IMR-90 (cell line): ENCODE data around the gene PELI1. TPM values are rescaled to one million over a fixed set of nuclear protein-coding genes. Genes with fewer than 3 reads are reported as not detected.

Experiments used
- ATAC-seq: fragments of 200-7000 bp; cut with Tn5 transposase; 2 replicates; pipeline ENCODE4 v1.9.1; 2020; ENCODE audit warnings: low read depth, mild to moderate bottlenecking, moderate library complexity
- BruUV-seq: library from RNA; stranded (reverse); fragments of 400-500 nt; replicated peaks from 2 replicates; lab custom pipeline; 2021; lab: Mats Ljungman, UMichigan
- CTCF ChIA-PET: fragments of 300-600 bp; formaldehyde crosslinking; extraction: SDS; loops from one replicate; lab custom pipeline; 2021; ENCODE audit warnings: antibody characterized with exemption; lab: Yijun Ruan, JAX
- POLR2A ChIA-PET: fragments of 300-600 bp; sonication (Branson Sonifier 250); formaldehyde crosslinking; loops from one replicate; lab custom pipeline; 2022; ENCODE audit warnings: antibody characterized with exemption; ENCODE audit not compliant: unreplicated experiment; lab: Charles Lee
- DNase-seq: peaks from one replicate; pipeline ENCODE4 v3.0.0; 2013
- H2AFZ ChIP-seq: replicated peaks from 2 replicates; pipeline ENCODE3; 2013; ENCODE audit warnings: low read length, mild to moderate bottlenecking; ENCODE audit not compliant: poor library complexity
- H2AK5ac ChIP-seq: 2 replicates; pipeline ENCODE4 v1.6.1; 2013; ENCODE audit warnings: low read depth, low read length, inconsistent platforms
- H2AK9ac ChIP-seq: replicated peaks from 2 replicates; pipeline ENCODE3; 2013; ENCODE audit warnings: mild to moderate bottlenecking, low read depth, low read length, moderate library complexity; ENCODE audit not compliant: poor library complexity
- H2BK120ac ChIP-seq: 2 replicates; pipeline ENCODE4 v1.6.1; 2013; ENCODE audit warnings: low read depth, low read length, inconsistent platforms
- H2BK15ac ChIP-seq: 3 replicates; pipeline ENCODE4 v1.6.1; 2013; ENCODE audit warnings: low read depth, low read length, inconsistent platforms
- H2BK20ac ChIP-seq: 2 replicates; pipeline ENCODE4 v1.6.1; 2013; ENCODE audit warnings: low read depth, mild to moderate bottlenecking, inconsistent platforms, low read length, moderate library complexity
- H2BK5ac ChIP-seq: 2 replicates; pipeline ENCODE4 v1.6.1; 2013; ENCODE audit warnings: mild to moderate bottlenecking, low read depth, low read length, inconsistent platforms; ENCODE audit not compliant: poor library complexity, severe bottlenecking
- H3K14ac ChIP-seq: replicated peaks from 2 replicates; pipeline ENCODE4 v1.6.1; 2013; ENCODE audit warnings: low read depth, low read length, inconsistent platforms
- H3K18ac ChIP-seq: 2 replicates; pipeline ENCODE4 v1.6.1; 2013; ENCODE audit warnings: low read depth, low read length, control low read depth
- H3K23ac ChIP-seq: 2 replicates; pipeline ENCODE4 v1.6.1; 2013; ENCODE audit warnings: low read depth, low read length, inconsistent platforms
- H3K27ac ChIP-seq: 2 replicates; pipeline ENCODE4 v1.5.1; 2013; ENCODE audit warnings: mild to moderate bottlenecking, control low read depth, low read length; ENCODE audit not compliant: insufficient read depth
- H3K27me3 ChIP-seq: 2 replicates; pipeline ENCODE4 v1.6.1; 2013; ENCODE audit warnings: low read length; ENCODE audit not compliant: control insufficient read depth, insufficient read depth
- H3K36me3 ChIP-seq: 2 replicates; pipeline ENCODE4 v1.6.1; 2013; ENCODE audit warnings: low read length, mixed read lengths; ENCODE audit not compliant: control insufficient read depth, insufficient read depth
- H3K4ac ChIP-seq: 2 replicates; pipeline ENCODE4 v1.6.1; 2013; ENCODE audit warnings: low read depth, low read length, inconsistent platforms
- H3K4me1 ChIP-seq: 2 replicates; pipeline ENCODE4 v1.6.1; 2013; ENCODE audit warnings: low read length, mixed read lengths; ENCODE audit not compliant: control insufficient read depth, insufficient read depth
- H3K4me2 ChIP-seq: 2 replicates; pipeline ENCODE4 v1.6.1; 2013; ENCODE audit warnings: low read depth, mild to moderate bottlenecking, control low read depth, low read length, moderate library complexity
- H3K4me3 ChIP-seq: 2 replicates; pipeline ENCODE4 v1.5.1; 2013; ENCODE audit warnings: low read depth, mild to moderate bottlenecking, control low read depth, low read length, moderate library complexity; ENCODE audit not compliant: insufficient read depth
- H3K56ac ChIP-seq: 2 replicates; pipeline ENCODE4 v1.6.1; 2013; ENCODE audit warnings: low read length, inconsistent platforms; ENCODE audit not compliant: insufficient read depth; ENCODE audit errors: extremely low read depth
- H3K79me1 ChIP-seq, 2 experiments: 2 replicates each; pipeline ENCODE4 v1.6.1; 2013; ENCODE audit warnings: low read length in 2 of 2, inconsistent platforms in 1 of 2, low read depth in 1 of 2
- H3K9ac ChIP-seq: 2 replicates; pipeline ENCODE4 v1.6.1; 2013; ENCODE audit warnings: low read depth, low read length, control low read depth
- H3K9me1 ChIP-seq: 2 replicates; pipeline ENCODE4 v1.6.1; 2013; ENCODE audit warnings: low read length, inconsistent platforms; ENCODE audit not compliant: insufficient read depth
- H3K9me3 ChIP-seq: 2 replicates; pipeline ENCODE4 v1.6.1; 2013; ENCODE audit warnings: low read length; ENCODE audit not compliant: control insufficient read depth, insufficient read depth
- H4K20me1 ChIP-seq: 2 replicates; pipeline ENCODE4 v1.6.1; 2013; ENCODE audit warnings: low read length, inconsistent platforms; ENCODE audit not compliant: insufficient read depth
- H4K5ac ChIP-seq: 2 replicates; pipeline ENCODE4 v1.6.1; 2013; ENCODE audit warnings: mild to moderate bottlenecking, low read depth, low read length, control low read depth
- H4K8ac ChIP-seq, 2 experiments: 2 replicates each; pipeline ENCODE4 v1.6.1; 2013; ENCODE audit warnings: low read depth in 2 of 2, low read length in 2 of 2, control low read depth in 1 of 2, inconsistent platforms in 1 of 2
- H4K91ac ChIP-seq: 2 replicates; pipeline ENCODE4 v1.6.1; 2013; ENCODE audit warnings: low read depth, low read length, inconsistent platforms; ENCODE audit not compliant: insufficient read depth
- BHLHE40 ChIP-seq: fragments of 150-350 bp; IDR thresholded peaks from 2 replicates; pipeline ENCODE4 v1.6.1; 2016; ENCODE audit warnings: mild to moderate bottlenecking, low read depth, low read length
- CEBPB ChIP-seq: IDR thresholded peaks from 2 replicates; pipeline ENCODE4 v1.6.1; 2012; ENCODE audit warnings: low read depth, low read length, improper control_type of control experiment
- CHD1 ChIP-seq: IDR thresholded peaks from 2 replicates; pipeline ENCODE4 v1.6.1; 2012; ENCODE audit warnings: low read depth, low read length, improper control_type of control experiment
- ELK1 ChIP-seq: fragments of 150-350 bp; IDR thresholded peaks from 2 replicates; pipeline ENCODE4 v1.6.1; 2016; ENCODE audit warnings: low read depth, mild to moderate bottlenecking, low read length, moderate library complexity, borderline replicate concordance
- FOS ChIP-seq: fragments of 150-350 bp; IDR thresholded peaks from 2 replicates; pipeline ENCODE4 v1.6.1; 2016; ENCODE audit warnings: low read depth, low read length
- MAFK ChIP-seq: IDR thresholded peaks from 2 replicates; pipeline ENCODE4 v1.6.1; 2012; ENCODE audit warnings: low read depth, low read length, improper control_type of control experiment
- MAZ ChIP-seq: IDR thresholded peaks from 2 replicates; pipeline ENCODE4 v1.6.1; 2012; ENCODE audit warnings: low read depth, mild to moderate bottlenecking, low read length, improper control_type of control experiment, moderate library complexity, borderline replicate concordance
- MXI1 ChIP-seq: IDR thresholded peaks from 2 replicates; pipeline ENCODE4 v1.6.1; 2012; ENCODE audit warnings: low read depth, mild to moderate bottlenecking, low read length, moderate library complexity, borderline replicate concordance
- NFE2L2 ChIP-seq: fragments of 150-350 bp; IDR thresholded peaks from 2 replicates; pipeline ENCODE4 v1.6.1; 2016; ENCODE audit warnings: low read depth, mild to moderate bottlenecking, low read length
- POLR2A ChIP-seq: IDR thresholded peaks from 2 replicates; pipeline ENCODE4 v1.6.1; 2012; ENCODE audit warnings: mild to moderate bottlenecking, low read depth, low read length
- RAD21 ChIP-seq: IDR thresholded peaks from 2 replicates; pipeline ENCODE4 v1.6.1; 2012; ENCODE audit warnings: low read length, improper control_type of control experiment
- RCOR1 ChIP-seq: IDR thresholded peaks from 2 replicates; pipeline ENCODE4 v1.6.1; 2012; ENCODE audit warnings: mild to moderate bottlenecking, low read length, improper control_type of control experiment; ENCODE audit not compliant: insufficient replicate concordance
- RFX5 ChIP-seq: IDR thresholded peaks from 2 replicates; pipeline ENCODE4 v1.8.0; 2012; ENCODE audit warnings: low read depth, mild to moderate bottlenecking, low read length, moderate library complexity
- SMC3 ChIP-seq: fragments of 150-350 bp; IDR thresholded peaks from 2 replicates; pipeline ENCODE4 v1.6.1; 2016; ENCODE audit warnings: low read depth, mild to moderate bottlenecking, antibody characterized with exemption, low read length, moderate library complexity
- USF2 ChIP-seq: fragments of 150-350 bp; IDR thresholded peaks from 2 replicates; pipeline ENCODE4 v1.6.1; 2017; ENCODE audit warnings: mild to moderate bottlenecking, antibody characterized with exemption, low read length, low read depth
- WGBS, 2 experiments: methylation state at CpG; one replicate each; pipeline versions ENCODE4 v1.1.5 to v1.1.7; 2013; ENCODE audit warnings: missing lambda C conversion rate in 2 of 2; ENCODE audit not compliant: insufficient read length in 1 of 2; ENCODE audit errors: extremely low coverage in 2 of 2; 5-methylcytosine and 5-hydroxymethylcytosine counted together
- dilution Hi-C: fragments of 300-500 bp; cut with HindIII; formaldehyde crosslinking; loops from one replicate; pipeline ENCODE4 v1.14.3; 2018; ENCODE audit warnings: low sequenced_read_pairs; ENCODE audit not compliant: unreplicated experiment
- in situ Hi-C: fragments of 300-500 bp; cut with MboI; formaldehyde crosslinking; loops from 3 replicates; pipeline ENCODE4 v1.14.3; 2019; ENCODE audit warnings: low sequenced_read_pairs, inconsistent platforms, mixed read lengths
- intact Hi-C: fragments of 100-400 bp; cut with micrococcal nuclease; formaldehyde crosslinking; loops from 2 replicates; pipeline ENCODE4 v1.10.0; 2022
- polyA plus RNA-seq, 3 experiments: library from polyadenylated mRNA; depleted of rRNA; stranded (reverse); fragments of >200 nt; gene quantifications; 2 replicates each; pipeline ENCODE4 v1.2.3, GENCODE V29; 2012; ENCODE audit warnings: low replicate concordance in 1 of 3
- total RNA-seq: library from RNA; depleted of rRNA; stranded (reverse); fragments of >200 nt; gene quantifications from 2 replicates; pipeline ENCODE4 v1.2.3, GENCODE V29; 2012
- TF ChIP-seq, protein P1 (sequence below): conservative IDR thresholded peaks from 2 replicates; pipeline ENCODE4 v1.5.1; 2012; ENCODE audit warnings: mild to moderate bottlenecking, low read depth, low read length, improper control_type of control experiment

Gene PELI1
- total and polyA plus RNA-seq, 2 of the 4 experiments (the other 2 are of a cell fraction), result 2.2 to 2.5 TPM

DNA sequence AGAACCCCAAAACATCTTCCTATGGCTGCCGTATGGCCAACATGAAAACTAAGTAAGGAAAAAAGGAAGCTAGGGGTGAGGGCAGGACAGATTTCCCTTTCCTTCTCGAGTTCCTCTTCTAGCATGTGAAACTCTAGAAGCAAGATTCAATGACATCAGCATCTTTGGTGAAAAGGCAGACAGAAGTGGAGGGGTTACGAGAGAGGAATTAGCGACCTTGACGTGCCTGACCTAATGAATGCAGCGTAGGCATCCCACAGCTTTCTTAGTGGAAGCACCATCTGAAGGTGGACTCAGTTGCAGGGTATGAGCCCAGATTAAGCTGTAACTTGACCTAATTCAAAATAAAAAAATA is 47.9 kb upstream of the PELI1 start:
- no peaks in the 10 kb centered on the region for H3K79me1 ChIP-seq
- POLR2A ChIA-PET, result no interaction called here
- no peak overlapping the region for H2BK120ac ChIP-seq
- dilution Hi-C loops (no loop called here), intact Hi-C loops (no loop called here), in situ Hi-C loops (no loop called here)
- no peak overlapping the region for H4K8ac ChIP-seq
- H3K4me1 ChIP-seq, result no peaks in the 10 kb centered on the region
- H3K9ac ChIP-seq, result no peak overlapping the region
- WGBS, 2 experiments, result 100% methylated on average over 2 of the region's 6 CpGs; no CpG with 5 or more reads in 1 of the 2 experiments
- no peak overlapping the region for H2AK9ac ChIP-seq
- ATAC-seq (no peak), DNase-seq (no peak)
- CTCF ChIA-PET, result no interaction called here
- H2AFZ ChIP-seq, result no peak overlapping the region
- H2BK15ac ChIP-seq, result no peak overlapping the region
- no TSS peak for BruUV-seq
- H4K20me1 ChIP-seq, result no peaks in the 10 kb centered on the region
- H3K9me3 ChIP-seq, result no peaks in the 10 kb centered on the region
- no peak overlapping the region for H4K5ac ChIP-seq
- H3K36me3 ChIP-seq, result no peaks in the 10 kb centered on the region
- no peak overlapping the region for H2AK5ac ChIP-seq
- H4K91ac ChIP-seq, result no peak overlapping the region
- no peak overlapping the region for H3K56ac ChIP-seq
- H3K14ac ChIP-seq, result no peak overlapping the region
- no peak overlapping the region for H2BK5ac ChIP-seq
- H3K18ac ChIP-seq, result no peak overlapping the region
- no peak overlapping the region for H3K4ac ChIP-seq
- no peak overlapping the region for H2BK20ac ChIP-seq
- no peak overlapping the region for H3K27ac ChIP-seq
- H3K9me1 ChIP-seq, result no peaks in the 10 kb centered on the region
- TF ChIP-seq BHLHE40 (no peak), CHD1 (no peak), RFX5 (no peak), MAFK (no peak), MAZ (no peak), RAD21 (no peak), SMC3 (no peak), POLR2A (no peak), CEBPB (no peak), RCOR1 (no peak), FOS (no peak), NFE2L2 (no peak), USF2 (no peak), MXI1 (no peak), ELK1 (no peak)
- TF ChIP-seq, protein P1, sequence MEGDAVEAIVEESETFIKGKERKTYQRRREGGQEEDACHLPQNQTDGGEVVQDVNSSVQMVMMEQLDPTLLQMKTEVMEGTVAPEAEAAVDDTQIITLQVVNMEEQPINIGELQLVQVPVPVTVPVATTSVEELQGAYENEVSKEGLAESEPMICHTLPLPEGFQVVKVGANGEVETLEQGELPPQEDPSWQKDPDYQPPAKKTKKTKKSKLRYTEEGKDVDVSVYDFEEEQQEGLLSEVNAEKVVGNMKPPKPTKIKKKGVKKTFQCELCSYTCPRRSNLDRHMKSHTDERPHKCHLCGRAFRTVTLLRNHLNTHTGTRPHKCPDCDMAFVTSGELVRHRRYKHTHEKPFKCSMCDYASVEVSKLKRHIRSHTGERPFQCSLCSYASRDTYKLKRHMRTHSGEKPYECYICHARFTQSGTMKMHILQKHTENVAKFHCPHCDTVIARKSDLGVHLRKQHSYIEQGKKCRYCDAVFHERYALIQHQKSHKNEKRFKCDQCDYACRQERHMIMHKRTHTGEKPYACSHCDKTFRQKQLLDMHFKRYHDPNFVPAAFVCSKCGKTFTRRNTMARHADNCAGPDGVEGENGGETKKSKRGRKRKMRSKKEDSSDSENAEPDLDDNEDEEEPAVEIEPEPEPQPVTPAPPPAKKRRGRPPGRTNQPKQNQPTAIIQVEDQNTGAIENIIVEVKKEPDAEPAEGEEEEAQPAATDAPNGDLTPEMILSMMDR, result no peak
- peaks cover 33% of the 10 kb centered on the region for H3K27me3 ChIP-seq
- no peak overlapping the region for H3K23ac ChIP-seq
- H3K4me3 ChIP-seq, result no peak overlapping the region
- no peak overlapping the region for H3K4me2 ChIP-seq
